ENCODE data around the gene TOX4.
"Not testable (repeated sequence)": the region's sequence is repeated elsewhere in the genome, so short reads cannot be mapped to it uniquely, and the experiment has no call there.

The TOX4 gene

GRCh38 chr14:21535545-21536417 lies 58.8 kb downstream of the TOX4 start:
- DNase-seq, result no peak

GRCh38 chr14:21536418-21537089 lies 59.6 kb downstream of the TOX4 start:
- DNase-seq, result no peak

- no peak for DNase-seq
These were observed 60.1 kb downstream of the TOX4 start for GRCh38 chr14:21537090-21537424.

GRCh38 chr14:21539189-21539940 lies 62.4 kb downstream of the TOX4 start:
- DNase-seq, result no peak

GRCh38 chr14:21541413-21542074 lies 64.5 kb downstream of the TOX4 start:
- no peak for DNase-seq

- DNase-seq, result no peak
These were observed 66.5 kb downstream of the TOX4 start for GRCh38 chr14:21543521-21543960.

- DNase-seq, result no peak
These were observed 67.0 kb downstream of the TOX4 start for GRCh38 chr14:21543963-21544362.

GRCh38 chr14:21544588-21544987 lies 67.6 kb downstream of the TOX4 start:
- not testable (repeated sequence) for DNase-seq

All from hematopoietic multipotent progenitor cell treated with erythropoietin and hydrocortisone succinate and interleukin-3 and kit ligand, for 6 days (in vitro differentiated cells).